Ascending aorta (tissue), 2 donors: Measurements from ENCODE around the gene TM4SF4. TPM values are rescaled to one million over a fixed set of nuclear protein-coding genes. Genes with fewer than 3 reads are reported as not detected.

Experiments used
- DNase-seq, 2 donors: peaks; one replicate each; pipeline ENCODE4 v3.0.0-alpha.2; 2019; ENCODE audit warnings: low spot score in 2 of 2
- H3K27ac ChIP-seq, 2 donors: fragments of 200-600 bp; sonication (generic); one replicate each; pipeline ENCODE4 v1.5.1; 2016 to 2017; ENCODE audit warnings: mild to moderate bottlenecking in 1 of 2
- H3K27me3 ChIP-seq: fragments of 200-600 bp; sonication (generic); one replicate; pipeline ENCODE4 v1.5.1; 2017
- H3K36me3 ChIP-seq, 2 donors: fragments of 200-600 bp; sonication (generic); one replicate each; pipeline ENCODE4 v1.5.1; 2016
- H3K4me1 ChIP-seq, 2 donors: fragments of 200-600 bp; sonication (generic); one replicate each; pipeline ENCODE4 v1.5.1; 2016 to 2017; ENCODE audit warnings: mild to moderate bottlenecking in 1 of 2
- H3K4me3 ChIP-seq, 2 donors: fragments of 200-600 bp; sonication (generic); one replicate each; pipeline ENCODE4 v1.5.1; 2016 to 2017; ENCODE audit warnings: mild to moderate bottlenecking in 1 of 2
- H3K9me3 ChIP-seq, 2 donors: fragments of 200-600 bp; sonication (generic); one replicate each; pipeline ENCODE4 v1.5.1; 2016
- CTCF ChIP-seq, 3 experiments: fragments of 200-600 bp in 2 of 3; fragments of 450-650 bp in 1 of 3; sonication (generic) in 2 of 3; IDR thresholded peaks; one replicate each; pipeline ENCODE4 v1.5.1; 2016 to 2019; ENCODE audit warnings: antibody characterized with exemption in 3 of 3, mild to moderate bottlenecking in 1 of 3, moderate library complexity in 1 of 3
- intact Hi-C: fragments of 100-400 bp; cut with DNase I; formaldehyde crosslinking; loops from one replicate; pipeline ENCODE4 v1.15.1; 2023
- total RNA-seq: library from RNA; depleted of rRNA; stranded (reverse); fragments of >200 nt; gene quantifications from one replicate; pipeline ENCODE4 v1.1.0, GENCODE V29; 2016

Gene TM4SF4
- total RNA-seq, 1 donor from 2014 or later = not detected

GRCh38 chr3:149552700-149553099 lies 78.2 kb downstream of the TM4SF4 start:
- Histone ChIP-seq H3K27ac (peak overlapping the region; percentile 73 to 83), H3K9me3 (no peaks in the 10 kb centered on the region), H3K4me3 (no peak overlapping the region), H3K27me3 (no peaks in the 10 kb centered on the region), H3K36me3 (no peaks in the 10 kb centered on the region), H3K4me1 (peaks cover 18 to 50% of the 10 kb centered on the region in 2 donors)
- TF ChIP-seq CTCF (IDR thresholded peaks at IDR 0.05) = no peak
- intact Hi-C loops = no loop called here
- DNase-seq = no peak

Other genes with a start within 250 kb of the TM4SF4 start
- 6.2 TPM for gene TM4SF18, start 141.1 kb upstream of the TM4SF4 start, total RNA-seq
- gene TM4SF1, start 97.0 kb upstream of the TM4SF4 start, total RNA-seq = 487 TPM
- 282 TPM for gene WWTR1, start 183.3 kb downstream of the TM4SF4 start, total RNA-seq